GM12878 (cell line): ENCODE data around the gene FGFBP3. TPM values are rescaled to one million over a fixed set of nuclear protein-coding genes. Genes with fewer than 3 reads are reported as not detected.

Experiments
- ATAC-seq: fragments of 200-7000 bp; cut with Tn5 transposase; 3 replicates; pipeline ENCODE4 v1.9.1; 2020; ENCODE audit warnings: mild to moderate bottlenecking, moderate library complexity
- BruUV-seq: library from RNA; stranded (reverse); fragments of 400-500 nt; replicated peaks from 2 replicates; lab custom pipeline; 2021; lab: Mats Ljungman, UMichigan
- CTCF ChIA-PET: fragments of 300-600 bp; sonication (Branson Sonifier 250); formaldehyde crosslinking; extraction: SDS; loops from one replicate; lab custom pipeline; 2021; ENCODE audit warnings: inconsistent platforms; lab: Yijun Ruan, JAX
- POLR2A ChIA-PET: fragments of 350-600 bp; formaldehyde crosslinking; extraction: SDS; loops from one replicate; lab custom pipeline; 2021; ENCODE audit warnings: inconsistent platforms; lab: Charles Lee
- RAD21 ChIA-PET: fragments of 300-600 bp; sonication (Branson Sonifier 250); formaldehyde crosslinking; loops from one replicate; lab custom pipeline; 2023; ENCODE audit warnings: antibody characterized with exemption; ENCODE audit not compliant: unreplicated experiment; lab: Charles Lee
- SMC1A ChIA-PET: fragments of 300-600 bp; sonication (Branson Sonifier 250); formaldehyde crosslinking; loops from one replicate; lab custom pipeline; 2023; ENCODE audit not compliant: unreplicated experiment, uncharacterized antibody; lab: Charles Lee
- DNase-seq: peaks from one replicate; pipeline ENCODE4 v3.0.0-alpha.2; 2011; ENCODE audit warnings: low read depth, low spot score
- FAIRE-seq: peaks from 3 replicates; lab custom pipeline; 2011; peaks lifted over from hg19 to GRCh38; lab: Jason Lieb, UNC
- H2AFZ ChIP-seq: 2 replicates; pipeline ENCODE4 v1.6.0; 2011; ENCODE audit warnings: low read depth, low read length, control low read depth; ENCODE audit not compliant: control insufficient read depth
- H3K27ac ChIP-seq: 2 replicates; pipeline ENCODE4 v1.5.1; 2011; ENCODE audit warnings: control low read depth; ENCODE audit not compliant: control insufficient read depth, insufficient read depth
- H3K27me3 ChIP-seq, 2 experiments: replicated peaks in 1 of 2; 2 replicates each; pipeline versions ENCODE4 v1.6.0 to v1.6.1; 2011; ENCODE audit warnings: low read length in 1 of 2; ENCODE audit not compliant: control insufficient read depth in 2 of 2, insufficient read depth in 2 of 2
- H3K36me3 ChIP-seq, 2 experiments: 2 replicates each; pipeline ENCODE4 v1.5.1; 2011; ENCODE audit warnings: low read length in 1 of 2; ENCODE audit not compliant: control insufficient read depth in 2 of 2, insufficient read depth in 2 of 2
- H3K4me1 ChIP-seq: 2 replicates; pipeline ENCODE4 v1.6.1; 2011; ENCODE audit warnings: mild to moderate bottlenecking, low read length, moderate library complexity, mixed read lengths; ENCODE audit not compliant: control insufficient read depth, insufficient read depth
- H3K4me2 ChIP-seq: 2 replicates; pipeline ENCODE4 v1.6.0; 2011; ENCODE audit warnings: control low read depth; ENCODE audit not compliant: control insufficient read depth, insufficient read depth
- H3K4me3 ChIP-seq: fragments of 200-600 bp; sonication (generic); 2 replicates; pipeline ENCODE4 v1.5.1; 2016
- H3K79me2 ChIP-seq: 2 replicates; pipeline ENCODE4 v1.6.0; 2011; ENCODE audit warnings: low read length; ENCODE audit not compliant: control insufficient read depth, insufficient read depth
- H3K9ac ChIP-seq: 2 replicates; pipeline ENCODE4 v1.8.0; 2011; ENCODE audit warnings: low read length, control low read depth, mixed read lengths; ENCODE audit not compliant: control insufficient read depth, insufficient read depth
- H3K9me3 ChIP-seq: replicated peaks from 3 replicates; pipeline ENCODE4 v1.5.1; 2011; ENCODE audit warnings: mild to moderate bottlenecking, low read length; ENCODE audit not compliant: control insufficient read depth, insufficient read depth
- H4K20me1 ChIP-seq: 2 replicates; pipeline ENCODE4 v1.6.0; 2011; ENCODE audit not compliant: control insufficient read depth, insufficient read depth
- BACH1 ChIP-seq: fragments of 450-650 bp; IDR thresholded peaks from 2 replicates; pipeline ENCODE4 v1.6.1; 2017; ENCODE audit warnings: mild to moderate bottlenecking, borderline replicate concordance
- BCL11A ChIP-seq: IDR thresholded peaks from 2 replicates; pipeline ENCODE4 v1.6.1; 2011; ENCODE audit warnings: low read depth, low read length
- CBX5 ChIP-seq: sonication (generic); IDR thresholded peaks from 2 replicates; pipeline ENCODE4 v1.6.1; 2016; ENCODE audit warnings: low read depth, moderate library complexity, mild to moderate bottlenecking, inconsistent platforms
- CHD1 ChIP-seq: IDR thresholded peaks from 2 replicates; pipeline ENCODE4 v1.6.1; 2012; ENCODE audit warnings: low read depth, low read length, improper control_type of control experiment
- CREM ChIP-seq: IDR thresholded peaks from 2 replicates; pipeline ENCODE4 v1.6.1; 2014; ENCODE audit warnings: antibody characterized with exemption, low read depth
- EP300 ChIP-seq, 2 experiments: fragments of 150-350 bp in 1 of 2; IDR thresholded peaks; 2 replicates each; pipeline ENCODE4 v1.6.1; 2011 to 2012; ENCODE audit warnings: low read depth in 2 of 2, low read length in 2 of 2, borderline replicate concordance in 1 of 2, improper control_type of control experiment in 1 of 2, inconsistent platforms in 1 of 2; ENCODE audit not compliant: control insufficient read depth in 1 of 2
- ESRRA ChIP-seq: IDR thresholded peaks from 2 replicates; pipeline ENCODE4 v1.6.1; 2012; ENCODE audit warnings: mild to moderate bottlenecking, low read length, improper control_type of control experiment
- FOXM1 ChIP-seq: IDR thresholded peaks from 2 replicates; pipeline ENCODE4 v1.6.1; 2012; ENCODE audit warnings: low read depth, mild to moderate bottlenecking, inconsistent platforms, low read length, moderate library complexity
- JUNB ChIP-seq: IDR thresholded peaks from 2 replicates; pipeline ENCODE4 v1.6.1; 2016; ENCODE audit warnings: antibody characterized with exemption, mild to moderate bottlenecking
- MEF2B ChIP-seq: fragments of 450-650 bp; IDR thresholded peaks from 2 replicates; pipeline ENCODE4 v1.6.1; 2018; ENCODE audit warnings: mild to moderate bottlenecking, moderate library complexity; ENCODE audit not compliant: partially characterized antibody, poor library complexity, severe bottlenecking
- MTA2 ChIP-seq: fragments of 450-650 bp; IDR thresholded peaks from 2 replicates; pipeline ENCODE4 v1.6.1; 2016; ENCODE audit warnings: low read depth, mild to moderate bottlenecking, moderate library complexity
- MYC ChIP-seq: IDR thresholded peaks from 2 replicates; pipeline ENCODE4 v1.6.1; 2011; ENCODE audit warnings: mild to moderate bottlenecking, low read length, moderate library complexity, inconsistent platforms; ENCODE audit not compliant: insufficient read depth, insufficient replicate concordance, insufficient read length, severe bottlenecking
- NFYA ChIP-seq: IDR thresholded peaks from 2 replicates; pipeline ENCODE4 v1.6.1; 2011; ENCODE audit warnings: low read depth, mild to moderate bottlenecking, low read length, improper control_type of control experiment, borderline replicate concordance
- PML ChIP-seq: IDR thresholded peaks from 2 replicates; pipeline ENCODE4 v1.6.1; 2012; ENCODE audit warnings: low read length, inconsistent platforms
- POU2F2 ChIP-seq: IDR thresholded peaks from 3 replicates; pipeline ENCODE4 v1.6.1; 2011; ENCODE audit warnings: low read depth, mild to moderate bottlenecking, low read length, borderline replicate concordance
- SPI1 ChIP-seq: IDR thresholded peaks from 2 replicates; pipeline ENCODE4 v1.6.1; 2011; ENCODE audit warnings: low read depth, mild to moderate bottlenecking, low read length, moderate library complexity, borderline replicate concordance; ENCODE audit not compliant: insufficient read depth
- STAT1 ChIP-seq: fragments of 450-650 bp; conservative IDR thresholded peaks from 2 replicates; pipeline ENCODE4 v1.6.1; 2014; ENCODE audit warnings: antibody characterized with exemption, mild to moderate bottlenecking
- ZNF274 ChIP-seq: IDR thresholded peaks from one replicate; pipeline ENCODE4 v1.8.0; 2011; ENCODE audit not compliant: insufficient read length, insufficient read depth
- WGBS: methylation state at CpG from one replicate; pipeline ENCODE4 v1.1.6; 2016; ENCODE audit warnings: low lambda C conversion rate; ENCODE audit not compliant: insufficient replicate concordance, insufficient coverage; ENCODE audit errors: missing lambda C conversion rate; 5-methylcytosine and 5-hydroxymethylcytosine counted together
- in situ Hi-C: fragments of 300-500 bp; cut with MboI; formaldehyde crosslinking; loops from 9 replicates; pipeline ENCODE4 v1.14.3; 2018; ENCODE audit warnings: mixed read lengths
- intact Hi-C: fragments of 100-400 bp; cut with micrococcal nuclease; formaldehyde crosslinking; loops from one replicate; pipeline ENCODE4 v1.14.2; 2022; ENCODE audit not compliant: unreplicated experiment
- polyA plus RNA-seq, 11 experiments: library from polyadenylated mRNA; depleted of rRNA in 4 of 11; unstranded in 6 of 11; stranded (reverse) in 5 of 11; fragments of >200 nt; fragmentation: Nextera tagmentation in 4 of 11; fragmentation: Illumina TruSeq in 1 of 11; extraction: Ambion mirVana in 4 of 11; extraction: Trizol in 1 of 11; gene quantifications; 1 replicate in 1 of 11; 2 replicates in 10 of 11; pipeline versions ENCODE4 v1.2.1 to v1.2.3, GENCODE V29; 2011 to 2016; ENCODE audit warnings: inconsistent platforms in 2 of 11, missing spikeins in 2 of 11, low read depth in 1 of 11
- total RNA-seq, 4 experiments: library from RNA; depleted of rRNA in 3 of 4; stranded (reverse); fragments of >200 nt in 3 of 4; fragmentation: Illumina TruSeq in 1 of 4; extraction: Trizol in 1 of 4; gene quantifications; 2 replicates each; pipeline versions ENCODE4 v1.2.1 to v1.2.3, GENCODE V29; 2013 to 2021

The FGFBP3 gene
- total and polyA plus RNA-seq, 10 of the 15 experiments (the other 5 are each of a cell fraction or from before 2014, with no cell fraction given): 0.08 to 1.0 (median 0.23) TPM

GRCh38 chr10:91931526-91932190 is 22.4 kb upstream of the FGFBP3 start:
- ATAC-seq (peak; percentile 8; the same call in 1 of the 3 replicates), FAIRE-seq (no peak), DNase-seq (no peak)
- Histone ChIP-seq H4K20me1 (no peaks in the 10 kb centered on the region; the same call in 1 of the 2 replicates), H3K9me3 (no peaks in the 10 kb centered on the region; the same call in 2 of the 3 replicates), H2AFZ (no peak overlapping the region), H3K9ac (no peak overlapping the region), H3K4me3 (no peak overlapping the region), H3K27me3 (no peaks in the 10 kb centered on the region), H3K27ac (no peak overlapping the region), H3K4me1 (no peaks in the 10 kb centered on the region), H3K4me2 (no peak overlapping the region), H3K36me3 (peaks cover 9 to 22% of the 10 kb centered on the region in 2 experiments), H3K79me2 (peaks cover 86% of the 10 kb centered on the region)
- in situ Hi-C loops (no loop called here), intact Hi-C loops (no loop called here)
- no peak for TF ChIP-seq NFYA
- TF ChIP-seq MTA2: no peak
- no peak for TF ChIP-seq JUNB
- 83% methylated on average over 3 of the region's 3 CpGs for WGBS
- ChIA-PET RAD21 (no interaction called here), POLR2A (interaction anchor here (0.6 to 1.8 kb wide), 2 partner anchors 8 to 13 kb away, joined by 3 to 7 read pairs; partner anchors contain the start of gene BTAF1), CTCF (interaction anchor here (1.8 kb wide), 1 partner anchor 10 kb away, joined by 4 read pairs; no protein-coding TSS in a partner anchor), SMC1A (interaction anchor here (2.1 kb wide), 1 partner anchor 7 kb away, joined by 9 read pairs; the partner anchor contains the start of gene BTAF1)
- no TSS peak for BruUV-seq

- Histone ChIP-seq H3K4me1 (no peaks in the 10 kb centered on the region), H3K79me2 (peaks cover 88% of the 10 kb centered on the region), H3K27me3 (no peaks in the 10 kb centered on the region), H3K4me2 (no peak overlapping the region), H2AFZ (no peak overlapping the region), H3K27ac (no peak overlapping the region), H3K9me3 (no peaks in the 10 kb centered on the region), H3K9ac (no peak overlapping the region), H3K4me3 (no peak overlapping the region), H4K20me1 (no peaks in the 10 kb centered on the region; the same call in 1 of the 2 replicates), H3K36me3 (peaks cover 5 to 15% of the 10 kb centered on the region in 2 experiments; a peak in 3 of 4 replicates)
- ChIA-PET SMC1A (interaction anchor here (0.6 to 1.0 kb wide), 2 partner anchors 10 to 20 kb away, joined by 3 read pairs; no protein-coding TSS in a partner anchor), CTCF (interaction anchor here (1.8 kb wide), 1 partner anchor 10 kb away, joined by 4 read pairs; no protein-coding TSS in a partner anchor), POLR2A (no interaction called here), RAD21 (no interaction called here)
- ATAC-seq: no peak
- in situ Hi-C loops (no loop called here), intact Hi-C loops (no loop called here)
- DNase-seq: no peak
- no peak for FAIRE-seq
- WGBS: 74% methylated on average over 3 of the region's 3 CpGs
- BruUV-seq: no TSS peak
- TF ChIP-seq CREM (no peak), STAT1 (no peak), PML (no peak), SPI1 (no peak), ZNF274 (no peak), FOXM1 (no peak), CBX5 (no peak), BACH1 (no peak), EP300 (IDR thresholded peaks at IDR 0.05; ENCODE audit: borderline replicate concordance in 1 of 2, control insufficient read depth in 1 of 2, low read depth in 2 of 2, low read length in 2 of 2) (no peak), POU2F2 (no peak), CHD1 (no peak), ESRRA (no peak), MYC (no peak), BCL11A (no peak), MEF2B (no peak)
Measured at GRCh38 chr10:91930939-91931338, 21.7 kb upstream of the FGFBP3 start.
